ENCODE results near the gene NLK.

GRCh38 chr17:28117304-28117703 lies 74.8 kb downstream of the NLK start:
- TF ChIP-seq CTCF (conservative IDR thresholded peaks at IDR 0.05 in 1 of 2, IDR thresholded peaks at IDR 0.05 in 1 of 2; ENCODE audit: extremely low read depth in 1 of 2, insufficient read depth in 1 of 2, low read depth in 1 of 2, low read length in 2 of 2) (no peak), EZH2 (IDR thresholded peaks at IDR 0.05; ENCODE audit: borderline replicate concordance, low read length) (no peak)

Data from mammary epithelial cell (primary cell).